ENCODE data around the gene KCNK7.
A peak's percentile ranks its signal among the peaks of the same experiment; 100 is the strongest.

KCNK7 gene

GRCh38 chr11:65591939-65592857, 3.4 kb downstream of the KCNK7 start:
- H3K4me3 ChIP-seq (ENCODE audit: low read depth, low read length), result no peak overlapping the region
- no peak for TF ChIP-seq CTCF (IDR thresholded peaks at IDR 0.05; ENCODE audit: borderline replicate concordance, insufficient read depth, low read depth, low read length)

GRCh38 chr11:65590240-65590738, 5.3 kb downstream of the KCNK7 start:
- H3K4me3 ChIP-seq (ENCODE audit: low read depth, low read length), result no peak overlapping the region
- TF ChIP-seq CTCF (IDR thresholded peaks at IDR 0.05; ENCODE audit: borderline replicate concordance, insufficient read depth, low read depth, low read length), result no peak

- H3K4me3 ChIP-seq (ENCODE audit: low read depth, low read length), result no peak overlapping the region
- no peak for TF ChIP-seq CTCF (IDR thresholded peaks at IDR 0.05; ENCODE audit: borderline replicate concordance, insufficient read depth, low read depth, low read length)
Observed at GRCh38 chr11:65589444-65590239, 6.0 kb downstream of the KCNK7 start.

GRCh38 chr11:65588199-65589054, 7.2 kb downstream of the KCNK7 start:
- peak; percentile 86 for TF ChIP-seq CTCF (IDR thresholded peaks at IDR 0.05; ENCODE audit: borderline replicate concordance, insufficient read depth, low read depth, low read length)
- peak overlapping the region; percentile 38 for H3K4me3 ChIP-seq (ENCODE audit: low read depth, low read length)

GRCh38 chr11:65586676-65587075, 8.9 kb downstream of the KCNK7 start:
- H3K4me3 ChIP-seq (ENCODE audit: low read depth, low read length), result no peak overlapping the region
- TF ChIP-seq CTCF (IDR thresholded peaks at IDR 0.05; ENCODE audit: borderline replicate concordance, insufficient read depth, low read depth, low read length), result no peak

- no peak overlapping the region for H3K4me3 ChIP-seq (ENCODE audit: low read depth, low read length)
- TF ChIP-seq CTCF (IDR thresholded peaks at IDR 0.05; ENCODE audit: borderline replicate concordance, insufficient read depth, low read depth, low read length), result no peak
Observed at GRCh38 chr11:65586247-65586630, 9.4 kb downstream of the KCNK7 start.

All from GM12875 (cell line).